GM06990 (cell line): ENCODE results near the gene ROPN1B.
"Not testable (repeated sequence)": the region's sequence is repeated elsewhere in the genome, so short reads cannot be mapped to it uniquely, and the experiment has no call there.

ENCODE experiments used
- DNase-seq: peaks from one replicate; pipeline ENCODE4 v3.0.0-alpha.2; 2011; ENCODE audit not compliant: insufficient read length; ENCODE audit errors: extremely low read depth
- H3K27me3 ChIP-seq: replicated peaks from 2 replicates; pipeline ENCODE4 v1.6.0; 2011; ENCODE audit warnings: low read length; ENCODE audit not compliant: control insufficient read depth, insufficient read depth
- H3K36me3 ChIP-seq: 2 replicates; pipeline ENCODE4 v1.5.1; 2011; ENCODE audit warnings: low read length; ENCODE audit not compliant: control insufficient read depth, insufficient read depth
- H3K4me3 ChIP-seq: replicated peaks from 2 replicates; pipeline ENCODE4 v1.5.1; 2011; ENCODE audit warnings: low read depth, mild to moderate bottlenecking, control low read depth, low read length
- CTCF ChIP-seq: IDR thresholded peaks from 2 replicates; pipeline ENCODE4 v1.5.1; 2011; ENCODE audit warnings: low read length, control low read depth, mild to moderate bottlenecking, inconsistent platforms; ENCODE audit not compliant: insufficient read depth, poor library complexity, severe bottlenecking

ROPN1B gene

GRCh38 chr3:125958511-125959316 lies 10.3 kb upstream of the ROPN1B start:
- no peak for DNase-seq
- no peaks in the 10 kb centered on the region for H3K36me3 ChIP-seq
- H3K4me3 ChIP-seq, result no peak overlapping the region
- TF ChIP-seq CTCF, result no peak
- H3K27me3 ChIP-seq, result no peaks in the 10 kb centered on the region

- no peak for TF ChIP-seq CTCF
- Histone ChIP-seq H3K36me3 (no peaks in the 10 kb centered on the region), H3K27me3 (no peaks in the 10 kb centered on the region), H3K4me3 (no peak overlapping the region)
- DNase-seq, result no peak
These were observed 9.5 kb upstream of the ROPN1B start for GRCh38 chr3:125959317-125960065.

GRCh38 chr3:125960066-125960424 lies 8.9 kb upstream of the ROPN1B start:
- H3K4me3 ChIP-seq, result no peak overlapping the region
- TF ChIP-seq CTCF, result no peak
- H3K27me3 ChIP-seq, result no peaks in the 10 kb centered on the region
- H3K36me3 ChIP-seq, result no peaks in the 10 kb centered on the region
- no peak for DNase-seq

GRCh38 chr3:125960456-125961288 lies 8.3 kb upstream of the ROPN1B start:
- no peak for DNase-seq
- Histone ChIP-seq H3K27me3 (no peaks in the 10 kb centered on the region), H3K4me3 (no peak overlapping the region), H3K36me3 (no peaks in the 10 kb centered on the region)
- no peak for TF ChIP-seq CTCF

GRCh38 chr3:125961289-125961589 lies 7.7 kb upstream of the ROPN1B start:
- no peaks in the 10 kb centered on the region for H3K27me3 ChIP-seq
- no peak for TF ChIP-seq CTCF
- DNase-seq, result no peak
- H3K36me3 ChIP-seq, result no peaks in the 10 kb centered on the region
- H3K4me3 ChIP-seq, result no peak overlapping the region

- not testable (repeated sequence) for H3K36me3 ChIP-seq, DNase-seq, H3K27me3 ChIP-seq, H3K4me3 ChIP-seq
These were observed 5.1 kb upstream of the ROPN1B start for GRCh38 chr3:125963834-125964233.
